KOPT-K1 (cell line): ENCODE data around the gene NDUFS2.
"Not testable (repeated sequence)": the region's sequence is repeated elsewhere in the genome, so short reads cannot be mapped to it uniquely, and the experiment has no call there.

Source experiments
- H3K27ac ChIP-seq: fragments of 200-600 bp; sonication (generic); 2 replicates; pipeline ENCODE4 v1.5.1; 2016; ENCODE audit warnings: antibody characterized with exemption, mild to moderate bottlenecking, low read depth, low read length; ENCODE audit not compliant: poor library complexity, severe bottlenecking
- H3K36me3 ChIP-seq: fragments of 200-600 bp; sonication (generic); 2 replicates; pipeline ENCODE4 v1.5.1; 2017; ENCODE audit warnings: antibody characterized with exemption, mild to moderate bottlenecking, low read length, moderate library complexity; ENCODE audit not compliant: insufficient read depth
- H3K9me3 ChIP-seq: fragments of 200-600 bp; sonication (generic); 2 replicates; pipeline ENCODE4 v1.5.1; 2017; ENCODE audit warnings: antibody characterized with exemption, low read length, mild to moderate bottlenecking; ENCODE audit not compliant: insufficient read depth, poor library complexity, severe bottlenecking

The NDUFS2 gene

DNA sequence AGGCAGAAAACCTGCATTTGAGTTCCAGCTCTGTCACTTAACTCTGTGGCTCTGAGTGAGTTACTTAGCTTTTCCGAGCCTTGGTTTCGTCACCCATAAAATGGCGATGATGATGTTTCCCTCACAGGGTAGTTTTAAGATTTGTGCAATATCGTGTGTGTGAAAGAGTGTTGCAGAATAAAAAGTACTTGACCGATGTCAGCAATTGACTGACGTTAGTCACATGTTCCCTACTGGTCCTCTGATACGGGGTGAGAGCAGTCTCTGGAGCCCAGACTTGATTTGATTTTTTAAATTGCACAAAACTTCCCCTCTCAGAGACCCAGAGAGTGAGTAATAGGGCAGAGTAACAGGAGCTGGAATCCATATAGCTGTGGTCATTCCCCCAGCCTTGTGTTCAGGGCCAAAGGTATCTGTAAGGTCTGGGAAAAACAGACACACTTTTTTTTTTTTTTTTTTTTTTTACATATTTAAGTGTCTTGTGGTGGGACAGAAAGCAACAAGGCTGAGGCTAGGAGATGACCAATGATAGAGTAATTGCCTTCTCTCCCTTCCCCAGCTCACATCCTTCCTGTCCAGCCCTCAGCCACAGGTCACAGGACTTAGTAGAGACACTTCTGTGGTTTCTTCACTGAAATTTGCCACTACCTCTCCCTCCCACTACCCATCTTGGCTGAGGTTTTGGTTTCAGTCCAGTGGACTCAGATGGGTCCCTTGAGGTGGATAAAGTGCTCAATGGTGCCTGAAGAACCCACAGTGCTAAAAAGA is 15.0 kb downstream of the NDUFS2 start:
- H3K27ac ChIP-seq: no peak overlapping the region

DNA sequence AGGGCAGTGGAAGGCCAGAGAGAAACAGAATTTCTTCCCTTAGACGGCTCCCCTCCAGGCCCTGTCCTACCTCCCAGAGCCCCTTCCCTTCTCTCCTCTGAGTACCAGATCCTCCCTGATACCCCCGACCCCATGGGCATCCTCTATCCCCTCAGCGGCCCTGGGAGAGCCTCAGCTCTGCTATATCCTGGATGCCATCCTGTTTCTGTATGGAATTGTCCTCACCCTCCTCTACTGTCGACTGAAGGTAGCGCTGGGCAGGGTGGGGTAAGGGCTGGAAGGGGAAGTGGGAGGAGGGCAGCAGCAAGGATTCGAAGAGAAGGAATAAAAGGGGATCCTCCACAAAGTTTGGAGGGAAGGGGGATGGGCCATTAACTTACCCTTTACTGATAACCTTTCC is 15.7 kb downstream of the NDUFS2 start:
- peaks cover 25% of the 10 kb centered on the region for H3K36me3 ChIP-seq
- H3K27ac ChIP-seq: no peak overlapping the region
- H3K9me3 ChIP-seq: no peaks in the 10 kb centered on the region

More for the DNA sequence above, 15.0 kb downstream of the NDUFS2 start:
- Histone ChIP-seq H3K9me3 (no peaks in the 10 kb centered on the region), H3K36me3 (peaks cover 32% of the 10 kb centered on the region)

DNA sequence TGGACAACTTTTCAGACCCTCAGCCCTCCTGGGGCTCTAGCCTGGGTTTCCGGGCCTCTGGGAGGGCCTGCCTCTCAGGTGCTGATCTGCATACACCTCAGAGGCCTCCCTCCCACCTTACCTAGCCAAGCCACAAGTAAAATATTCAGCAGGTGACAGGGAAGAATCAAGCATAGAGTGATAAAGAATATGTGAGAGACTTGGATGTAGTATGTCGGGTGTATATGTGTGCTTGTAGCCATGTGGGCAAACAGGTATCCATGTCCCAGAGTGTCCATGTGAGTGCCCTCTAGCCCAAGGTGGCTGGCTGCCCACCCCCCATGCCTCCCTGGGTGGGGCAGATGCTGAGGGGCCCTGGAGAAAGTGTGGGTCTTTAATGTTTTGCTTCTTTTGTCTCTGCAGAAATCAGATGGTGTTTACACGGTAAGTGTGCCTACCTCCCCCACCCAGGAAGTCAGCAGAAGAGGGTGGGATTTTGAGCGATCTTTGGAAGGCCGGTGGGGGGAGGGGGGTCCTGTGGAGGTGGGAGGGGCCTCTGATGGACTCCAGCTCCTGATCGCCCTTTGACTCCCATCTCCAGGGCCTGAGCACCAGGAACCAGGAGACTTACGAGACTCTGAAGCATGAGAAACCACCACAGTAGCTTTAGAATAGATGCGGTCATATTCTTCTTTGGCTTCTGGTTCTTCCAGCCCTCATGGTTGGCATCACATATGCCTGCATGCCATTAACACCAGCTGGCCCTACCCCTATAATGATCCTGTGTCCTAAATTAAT is 16.3 kb downstream of the NDUFS2 start:
- H3K9me3 ChIP-seq: no peaks in the 10 kb centered on the region
- H3K27ac ChIP-seq: no peak overlapping the region
- H3K36me3 ChIP-seq: peaks cover 19% of the 10 kb centered on the region

DNA sequence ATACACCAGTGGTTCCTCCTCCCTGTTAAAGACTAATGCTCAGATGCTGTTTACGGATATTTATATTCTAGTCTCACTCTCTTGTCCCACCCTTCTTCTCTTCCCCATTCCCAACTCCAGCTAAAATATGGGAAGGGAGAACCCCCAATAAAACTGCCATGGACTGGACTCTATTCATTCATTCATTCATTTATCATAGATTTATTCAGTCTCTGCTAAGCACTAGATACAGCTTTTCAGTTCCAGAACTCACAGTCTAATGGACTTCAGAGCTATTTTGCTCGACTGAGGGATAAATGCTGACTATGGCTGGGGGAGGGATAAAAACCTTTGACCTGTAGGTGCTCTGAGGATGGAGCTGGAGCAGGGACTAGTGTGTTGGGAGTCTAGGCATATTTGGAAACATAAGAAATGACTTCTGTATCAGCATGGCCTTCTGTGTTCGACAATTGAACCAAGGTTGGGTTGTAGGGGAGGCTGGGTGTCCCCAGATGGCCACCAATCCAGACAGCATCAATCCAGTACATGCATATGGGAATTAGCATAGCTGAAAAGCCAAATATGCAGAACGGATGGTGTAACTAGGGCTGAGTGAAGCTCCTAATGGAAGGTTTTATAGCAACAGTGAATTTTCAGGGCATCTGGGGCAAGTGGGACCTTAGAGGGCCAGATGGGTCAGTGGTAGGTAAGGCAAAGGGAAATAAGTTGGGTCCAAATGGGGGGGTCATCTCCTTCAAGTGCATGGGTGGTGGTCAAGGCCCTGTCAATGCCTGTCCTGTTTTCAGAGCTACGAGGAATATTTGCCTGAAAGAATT is 17.1 kb downstream of the NDUFS2 start:
- Histone ChIP-seq H3K36me3 (peaks cover 11% of the 10 kb centered on the region; the same call in 1 of the 2 replicates), H3K27ac (no peak overlapping the region), H3K9me3 (no peaks in the 10 kb centered on the region)

DNA sequence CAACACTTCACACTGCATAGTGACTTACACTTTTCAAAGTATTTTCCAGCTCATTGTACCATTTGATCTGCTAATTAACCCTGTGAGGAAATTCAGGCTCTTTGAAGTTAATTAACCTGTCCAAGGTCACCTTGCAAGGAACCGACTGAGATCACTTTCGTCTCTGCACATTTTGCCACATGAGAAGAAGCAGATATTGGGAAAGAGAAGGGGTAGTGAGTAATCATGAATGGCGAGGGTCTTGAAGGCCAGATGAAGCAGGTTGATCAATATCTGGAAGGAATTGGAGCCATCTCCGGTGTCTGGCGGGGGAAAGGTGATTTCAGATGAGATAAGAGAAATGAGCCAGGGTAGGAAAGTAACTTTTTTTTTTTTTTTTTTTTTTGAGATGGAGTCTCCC is 17.8 kb downstream of the NDUFS2 start:
- no peak overlapping the region for H3K27ac ChIP-seq
- H3K36me3 ChIP-seq: peaks cover 3% of the 10 kb centered on the region; the same call in 1 of the 2 replicates
- no peaks in the 10 kb centered on the region for H3K9me3 ChIP-seq

DNA sequence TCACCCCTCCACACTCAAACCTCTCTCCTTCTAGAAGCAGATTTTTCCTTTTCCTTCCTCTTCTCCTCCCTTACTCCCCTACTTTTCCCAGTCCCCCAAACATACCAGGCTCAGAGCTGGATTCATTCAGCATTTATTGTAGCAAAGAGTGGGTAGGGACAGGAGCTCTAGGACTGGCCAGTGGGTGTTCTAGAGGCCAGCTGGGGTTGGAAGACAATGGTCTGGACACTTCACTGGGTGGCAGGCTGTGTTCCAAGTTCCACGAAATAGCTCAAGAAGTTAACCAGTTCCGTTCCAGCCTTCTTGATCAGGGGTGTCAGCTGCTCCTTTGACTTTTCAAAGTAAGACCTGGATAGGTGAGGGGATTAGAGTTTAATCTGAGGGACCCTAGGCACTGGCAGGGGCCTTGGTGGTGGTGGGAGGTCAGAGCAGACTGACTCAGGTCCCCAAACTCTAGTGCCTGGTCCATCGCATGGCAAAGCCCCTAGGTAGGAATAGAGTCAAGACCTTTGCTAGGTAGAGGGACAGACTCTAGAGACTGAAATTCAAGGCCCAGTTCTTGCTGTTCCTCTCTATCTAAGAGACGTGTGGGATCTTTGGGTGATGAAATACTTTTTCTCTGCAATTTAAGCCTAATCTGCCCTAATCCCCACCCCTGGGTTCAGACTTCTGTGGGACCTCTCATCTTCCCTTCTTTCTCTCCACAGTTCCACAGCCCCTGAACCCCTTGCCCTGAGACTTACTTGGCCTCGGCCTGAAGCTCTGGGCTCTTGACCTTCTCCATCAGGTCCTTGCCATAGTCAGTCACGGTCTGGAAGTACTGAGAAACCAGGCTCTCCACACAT is 20.2 kb downstream of the NDUFS2 start:
- no peaks in the 10 kb centered on the region for H3K9me3 ChIP-seq
- H3K36me3 ChIP-seq: no peaks in the 10 kb centered on the region
- no peak overlapping the region for H3K27ac ChIP-seq

- Histone ChIP-seq H3K36me3 (peaks cover 12% of the 10 kb centered on the region), H3K9me3 (no peaks in the 10 kb centered on the region), H3K27ac (no peak overlapping the region)
Measured at GRCh38 chr1:161223805-161224694, 21.9 kb downstream of the NDUFS2 start.

DNA sequence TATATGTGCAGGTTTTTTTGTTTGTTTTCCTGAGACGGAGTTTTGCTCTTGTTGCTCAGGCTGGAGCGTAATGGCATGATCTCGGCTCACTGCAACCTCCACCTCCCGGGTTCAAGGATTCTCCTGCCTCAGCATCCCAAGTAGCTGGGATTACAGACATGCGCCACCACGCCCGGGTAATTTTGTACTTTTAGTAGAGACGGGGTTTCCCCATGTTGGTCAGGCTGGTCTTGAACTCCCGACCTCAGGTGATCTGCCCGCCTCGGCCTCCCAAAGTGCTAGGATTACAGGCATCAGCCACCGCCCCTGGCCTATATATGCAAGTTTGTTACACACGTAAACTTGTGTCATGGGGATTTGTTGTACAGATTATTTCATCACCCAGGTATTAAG is 22.5 kb downstream of the NDUFS2 start:
- peaks cover 18% of the 10 kb centered on the region for H3K36me3 ChIP-seq
- H3K9me3 ChIP-seq: not testable (repeated sequence)
- H3K27ac ChIP-seq: peak overlapping the region; percentile 33

DNA sequence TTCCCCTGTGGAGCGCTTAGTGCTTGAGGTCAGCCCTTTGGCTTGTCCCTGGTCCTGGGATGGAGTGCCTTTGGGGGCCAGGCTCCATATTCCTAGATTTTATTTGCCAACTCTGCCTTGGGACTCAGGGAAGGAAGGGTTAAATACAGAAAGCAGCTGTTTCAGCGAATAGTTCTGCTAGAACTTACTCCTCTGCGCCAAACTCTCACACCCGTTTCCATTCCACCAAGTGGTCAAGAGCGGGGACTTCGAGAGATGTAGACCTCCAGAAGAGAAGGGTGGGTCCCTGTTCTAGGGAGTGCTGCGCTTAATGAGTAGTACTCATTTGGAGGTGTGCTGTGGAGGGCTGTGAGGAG is 23.0 kb downstream of the NDUFS2 start:
- Histone ChIP-seq H3K9me3 (no peaks in the 10 kb centered on the region), H3K36me3 (peaks cover 23% of the 10 kb centered on the region)

DNA sequence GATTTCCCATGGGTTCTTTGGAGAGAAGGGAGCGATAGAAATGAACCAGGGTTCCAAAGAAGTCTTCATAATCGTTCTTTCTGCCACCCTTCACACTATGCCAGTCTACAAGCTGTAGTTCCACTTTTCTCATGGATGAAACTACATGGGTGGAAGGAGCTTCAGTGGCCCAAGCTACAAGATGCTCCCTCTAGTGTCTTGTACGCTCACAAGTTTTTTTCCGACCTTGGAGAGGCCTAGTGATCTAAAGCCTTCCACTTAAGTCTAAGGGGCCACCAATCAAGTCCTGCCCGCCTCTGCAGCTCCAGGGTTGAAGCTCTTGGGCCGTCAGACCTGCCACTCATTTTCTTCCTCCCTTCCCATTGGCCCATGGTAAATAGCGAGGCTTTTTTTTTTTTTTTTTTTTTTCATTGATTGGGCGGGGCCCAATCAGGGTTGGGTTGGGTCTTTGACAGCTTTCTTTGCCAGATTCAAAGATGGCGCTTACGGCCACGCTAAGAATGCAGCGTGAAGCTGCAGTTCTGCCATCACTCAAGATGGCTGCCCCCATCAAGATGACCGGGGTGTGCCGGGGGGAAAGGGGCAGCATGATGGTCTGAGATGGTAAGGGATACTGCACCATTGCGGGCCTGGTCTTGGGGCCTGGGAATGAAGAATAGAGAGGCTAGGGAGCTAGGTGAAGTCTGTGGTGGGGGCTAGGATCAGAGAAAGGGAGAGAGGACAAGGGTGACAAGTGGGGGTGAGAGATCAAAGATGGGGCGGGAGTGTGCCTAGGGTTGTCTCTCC is 23.6 kb downstream of the NDUFS2 start, which contains the start of gene TOMM40L:
TOMM40L (plus strand) TSS at position 527 of the 786 bp plus-strand sequence. CDS start 430 bp downstream, outside the sequence.
- Histone ChIP-seq H3K27ac (peak within 1 kb of the TSS; percentile 66), H3K9me3 (no peaks in the 10 kb centered on the region), H3K36me3 (peaks cover 25% of the 10 kb centered on the region)

More for the DNA sequence above, 23.0 kb downstream of the NDUFS2 start:
- H3K27ac ChIP-seq: peak overlapping the region; percentile 33

- Histone ChIP-seq H3K9me3 (no peaks in the 10 kb centered on the region), H3K36me3 (peaks cover 25% of the 10 kb centered on the region), H3K27ac (peak overlapping the region; percentile 66)
Measured at GRCh38 chr1:161226320-161226711, 24.1 kb downstream of the NDUFS2 start.

- H3K27ac ChIP-seq: peak overlapping the region; percentile 66
Measured at GRCh38 chr1:161226759-161227158, 24.6 kb downstream of the NDUFS2 start.

More at GRCh38 chr1:161226759-161227158, 24.6 kb downstream of the NDUFS2 start:
- Histone ChIP-seq H3K9me3 (no peaks in the 10 kb centered on the region), H3K36me3 (peaks cover 25% of the 10 kb centered on the region)
